Adrenal gland (tissue), 5 donors: Measurements from ENCODE around the gene PARPBP.

Source experiments
- POLR2A ChIP-seq, 2 donors: fragments of 450-650 bp; IDR thresholded peaks; one replicate each; pipeline ENCODE4 v1.6.1; 2017; ENCODE audit warnings: antibody characterized with exemption in 2 of 2, mild to moderate bottlenecking in 2 of 2, moderate library complexity in 1 of 2
- TF ChIP-seq, protein P1 (sequence below), 6 experiments: fragments of 450-650 bp in 4 of 6; fragments of 200-600 bp in 2 of 6; sonication (generic) in 1 of 6; IDR thresholded peaks; 1 replicate in 5 of 6; 2 replicates in 1 of 6; pipeline versions ENCODE4 v1.5.1 to v1.8.0; 2016 to 2021; ENCODE audit warnings: antibody characterized with exemption in 6 of 6, mild to moderate bottlenecking in 2 of 6, moderate library complexity in 1 of 6
- donor health status: DM: no; HTN: no; CAD: no.

DNA sequence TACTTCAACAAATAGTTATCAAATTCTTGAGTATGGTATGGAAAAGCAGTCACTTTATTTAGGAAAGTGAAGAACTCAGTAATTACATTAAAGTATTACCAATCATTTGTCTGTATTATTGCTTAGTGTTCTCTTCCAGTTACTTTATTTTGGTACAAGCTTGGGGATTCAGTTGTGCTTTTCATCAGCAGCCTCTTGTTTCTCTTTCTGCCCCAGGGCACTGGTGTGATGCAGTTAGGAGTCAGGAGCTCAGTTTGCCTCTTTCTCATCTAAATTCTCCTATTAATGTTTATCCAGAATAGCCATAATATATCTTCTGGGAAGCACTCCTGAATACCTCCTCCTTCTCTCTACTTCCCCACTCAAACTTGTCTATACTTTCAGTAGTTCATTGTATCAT, 52.0 kb downstream of the PARPBP start:
- TF ChIP-seq, protein P1, sequence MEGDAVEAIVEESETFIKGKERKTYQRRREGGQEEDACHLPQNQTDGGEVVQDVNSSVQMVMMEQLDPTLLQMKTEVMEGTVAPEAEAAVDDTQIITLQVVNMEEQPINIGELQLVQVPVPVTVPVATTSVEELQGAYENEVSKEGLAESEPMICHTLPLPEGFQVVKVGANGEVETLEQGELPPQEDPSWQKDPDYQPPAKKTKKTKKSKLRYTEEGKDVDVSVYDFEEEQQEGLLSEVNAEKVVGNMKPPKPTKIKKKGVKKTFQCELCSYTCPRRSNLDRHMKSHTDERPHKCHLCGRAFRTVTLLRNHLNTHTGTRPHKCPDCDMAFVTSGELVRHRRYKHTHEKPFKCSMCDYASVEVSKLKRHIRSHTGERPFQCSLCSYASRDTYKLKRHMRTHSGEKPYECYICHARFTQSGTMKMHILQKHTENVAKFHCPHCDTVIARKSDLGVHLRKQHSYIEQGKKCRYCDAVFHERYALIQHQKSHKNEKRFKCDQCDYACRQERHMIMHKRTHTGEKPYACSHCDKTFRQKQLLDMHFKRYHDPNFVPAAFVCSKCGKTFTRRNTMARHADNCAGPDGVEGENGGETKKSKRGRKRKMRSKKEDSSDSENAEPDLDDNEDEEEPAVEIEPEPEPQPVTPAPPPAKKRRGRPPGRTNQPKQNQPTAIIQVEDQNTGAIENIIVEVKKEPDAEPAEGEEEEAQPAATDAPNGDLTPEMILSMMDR (IDR thresholded peaks at IDR 0.05), result no peak
- TF ChIP-seq POLR2A (IDR thresholded peaks at IDR 0.05), result no peak
